Activated naive CD8-positive, alpha-beta T cell treated with anti-CD3 and anti-CD28 coated beads, Interleukin-2, amount 50 U/mL, for 24 hours (primary cell): ENCODE data around the gene PRRT1B.
"Not testable (repeated sequence)": the region's sequence is repeated elsewhere in the genome, so short reads cannot be mapped to it uniquely, and the experiment has no call there.

Experiments
- ATAC-seq: fragments of 150-1000 bp; cut with Tn5 transposase; one replicate; pipeline ENCODE4 v1.10.0; 2021
- DNase-seq: peaks from one replicate; pipeline ENCODE4 v3.0.0; 2021
- H3K27ac Mint-ChIP-seq: one replicate; pipeline ENCODE4 v1.8.0; 2021; ENCODE audit warnings: mild to moderate bottlenecking, mixed read lengths
- H3K27me3 Mint-ChIP-seq: one replicate; pipeline ENCODE4 v1.8.0; 2021; ENCODE audit warnings: mixed read lengths
- H3K36me3 Mint-ChIP-seq: one replicate; pipeline ENCODE4 v1.8.0; 2021; ENCODE audit warnings: low read depth, mixed read lengths
- H3K4me1 Mint-ChIP-seq: one replicate; pipeline ENCODE4 v1.8.0; 2021; ENCODE audit warnings: mixed read lengths
- H3K4me3 Mint-ChIP-seq: one replicate; pipeline ENCODE4 v1.8.0; 2021; ENCODE audit warnings: mild to moderate bottlenecking, moderate library complexity, mixed read lengths
- H3K9me3 Mint-ChIP-seq: one replicate; pipeline ENCODE4 v1.8.0; 2021; ENCODE audit warnings: mixed read lengths

Gene PRRT1B

GRCh38 chr9:131545003-131545785 lies at the start of gene PRRT1B:
Gene PRRT1B (plus strand): TSS chr9:131545523. CDS start chr9:131545616, 93 bp downstream.
- Mint-ChIP-seq H3K36me3 (peaks cover 15% of the 10 kb centered on the region), H3K27me3 (peaks cover 50% of the 10 kb centered on the region), H3K4me1 (peaks cover 18% of the 10 kb centered on the region), H3K27ac (no peak within 1 kb of the TSS), H3K9me3 (peaks cover 27% of the 10 kb centered on the region), H3K4me3 (no peak within 1 kb of the TSS)
- ATAC-seq (no peak), DNase-seq (no peak)

GRCh38 chr9:131495785-131496184 lies 49.5 kb upstream of the PRRT1B start:
- H3K4me3 Mint-ChIP-seq: no peak overlapping the region
- no peak for ATAC-seq
- no peak for DNase-seq
- no peaks in the 10 kb centered on the region for H3K27me3 Mint-ChIP-seq
- H3K36me3 Mint-ChIP-seq: peaks cover 36% of the 10 kb centered on the region
- no peaks in the 10 kb centered on the region for H3K9me3 Mint-ChIP-seq
- no peak overlapping the region for H3K27ac Mint-ChIP-seq
- H3K4me1 Mint-ChIP-seq: peaks cover 20% of the 10 kb centered on the region

- Mint-ChIP-seq H3K9me3 (no peaks in the 10 kb centered on the region), H3K27me3 (no peaks in the 10 kb centered on the region), H3K4me1 (peaks cover 32% of the 10 kb centered on the region), H3K4me3 (no peak overlapping the region), H3K36me3 (peaks cover 36% of the 10 kb centered on the region), H3K27ac (no peak overlapping the region)
- DNase-seq: no peak
- ATAC-seq: no peak
Measured at GRCh38 chr9:131496844-131497405, 48.4 kb upstream of the PRRT1B start.

GRCh38 chr9:131499254-131499767 lies 46.0 kb upstream of the PRRT1B start:
- peak overlapping the region; percentile 54 for H3K27ac Mint-ChIP-seq
- H3K27me3 Mint-ChIP-seq: no peaks in the 10 kb centered on the region
- no peak overlapping the region for H3K4me3 Mint-ChIP-seq
- peaks cover 20% of the 10 kb centered on the region for H3K36me3 Mint-ChIP-seq
- DNase-seq: no peak
- peaks cover 51% of the 10 kb centered on the region for H3K4me1 Mint-ChIP-seq
- no peak for ATAC-seq
- no peaks in the 10 kb centered on the region for H3K9me3 Mint-ChIP-seq

- peak; percentile 58 for DNase-seq
- peak overlapping the region; percentile 89 for H3K27ac Mint-ChIP-seq
- H3K4me3 Mint-ChIP-seq: peak overlapping the region; percentile 73
- peak; percentile 60 for ATAC-seq
- H3K9me3 Mint-ChIP-seq: no peaks in the 10 kb centered on the region
- peaks cover 15% of the 10 kb centered on the region for H3K36me3 Mint-ChIP-seq
- no peaks in the 10 kb centered on the region for H3K27me3 Mint-ChIP-seq
- peaks cover 60% of the 10 kb centered on the region for H3K4me1 Mint-ChIP-seq
Measured at GRCh38 chr9:131500377-131500776, 44.9 kb upstream of the PRRT1B start.

- H3K4me3 Mint-ChIP-seq: peak overlapping the region; percentile 73
Measured at GRCh38 chr9:131500939-131501541, 44.3 kb upstream of the PRRT1B start.

GRCh38 chr9:131502781-131503625 lies 42.3 kb upstream of the PRRT1B start, which contains the start of gene POMT1:
Gene POMT1 (plus strand): TSS chr9:131502918. CDS start chr9:131504219, 1,301 bp downstream.
- Mint-ChIP-seq H3K4me3 (peak within 1 kb of the TSS; percentile 93), H3K27ac (peak within 1 kb of the TSS; percentile 81), H3K36me3 (peaks cover 13% of the 10 kb centered on the region), H3K27me3 (no peaks in the 10 kb centered on the region), H3K4me1 (peaks cover 61% of the 10 kb centered on the region), H3K9me3 (no peaks in the 10 kb centered on the region)
- ATAC-seq (peak; percentile 41), DNase-seq (peak; percentile 89)

More at GRCh38 chr9:131500939-131501541, 44.3 kb upstream of the PRRT1B start:
- Mint-ChIP-seq H3K4me1 (peaks cover 61% of the 10 kb centered on the region), H3K9me3 (no peaks in the 10 kb centered on the region), H3K27me3 (no peaks in the 10 kb centered on the region), H3K27ac (peak overlapping the region; percentile 89), H3K36me3 (peaks cover 14% of the 10 kb centered on the region)
- ATAC-seq: peak; percentile 61
- DNase-seq: peak; percentile 67

GRCh38 chr9:131503626-131504465 lies 41.5 kb upstream of the PRRT1B start:
- peaks cover 60% of the 10 kb centered on the region for H3K4me1 Mint-ChIP-seq
- peak; percentile 75 for DNase-seq

GRCh38 chr9:131505012-131505411 lies 40.3 kb upstream of the PRRT1B start:
- Mint-ChIP-seq H3K27ac (no peak overlapping the region), H3K36me3 (peaks cover 10% of the 10 kb centered on the region), H3K4me1 (peaks cover 48% of the 10 kb centered on the region), H3K27me3 (no peaks in the 10 kb centered on the region), H3K4me3 (no peak overlapping the region), H3K9me3 (no peaks in the 10 kb centered on the region)
- DNase-seq (no peak), ATAC-seq (no peak)

More at GRCh38 chr9:131503626-131504465, 41.5 kb upstream of the PRRT1B start:
- peak overlapping the region; percentile 93 for H3K4me3 Mint-ChIP-seq
- no peaks in the 10 kb centered on the region for H3K27me3 Mint-ChIP-seq
- H3K36me3 Mint-ChIP-seq: peaks cover 9% of the 10 kb centered on the region
- H3K9me3 Mint-ChIP-seq: no peaks in the 10 kb centered on the region
- H3K27ac Mint-ChIP-seq: peak overlapping the region; percentile 81
- ATAC-seq: peak; percentile 69

GRCh38 chr9:131511416-131511815 lies 33.9 kb upstream of the PRRT1B start:
- no peak overlapping the region for H3K4me3 Mint-ChIP-seq
- DNase-seq (no peak), ATAC-seq (no peak)
- H3K27me3 Mint-ChIP-seq: no peaks in the 10 kb centered on the region
- no peaks in the 10 kb centered on the region for H3K4me1 Mint-ChIP-seq
- H3K36me3 Mint-ChIP-seq: peaks cover 16% of the 10 kb centered on the region
- H3K9me3 Mint-ChIP-seq: no peaks in the 10 kb centered on the region
- H3K27ac Mint-ChIP-seq: no peak overlapping the region

GRCh38 chr9:131511880-131512279 lies 33.4 kb upstream of the PRRT1B start:
- Mint-ChIP-seq H3K9me3 (no peaks in the 10 kb centered on the region), H3K4me3 (no peak overlapping the region), H3K27me3 (no peaks in the 10 kb centered on the region), H3K36me3 (peaks cover 15% of the 10 kb centered on the region), H3K27ac (no peak overlapping the region), H3K4me1 (no peaks in the 10 kb centered on the region)
- DNase-seq: no peak
- no peak for ATAC-seq

- ATAC-seq (no peak), DNase-seq (no peak)
- H3K4me1 Mint-ChIP-seq: no peaks in the 10 kb centered on the region
- no peaks in the 10 kb centered on the region for H3K27me3 Mint-ChIP-seq
- H3K4me3 Mint-ChIP-seq: no peak overlapping the region
- no peak overlapping the region for H3K27ac Mint-ChIP-seq
- peaks cover 19% of the 10 kb centered on the region for H3K36me3 Mint-ChIP-seq
- H3K9me3 Mint-ChIP-seq: no peaks in the 10 kb centered on the region
Measured at GRCh38 chr9:131513177-131513576, 32.1 kb upstream of the PRRT1B start.

GRCh38 chr9:131515559-131516031 lies 29.7 kb upstream of the PRRT1B start:
- H3K4me3 Mint-ChIP-seq: not testable (repeated sequence)
- H3K36me3 Mint-ChIP-seq: peaks cover 21% of the 10 kb centered on the region

More at GRCh38 chr9:131515559-131516031, 29.7 kb upstream of the PRRT1B start:
- not testable (repeated sequence) for ATAC-seq, DNase-seq, H3K4me1 Mint-ChIP-seq, H3K9me3 Mint-ChIP-seq, H3K27me3 Mint-ChIP-seq, H3K27ac Mint-ChIP-seq
